HG03108 (cell line): ENCODE measurements around the gene GSTA2.
A peak's percentile ranks its signal among the peaks of the same experiment; 100 is the strongest.
"Not testable (repeated sequence)": the region's sequence is repeated elsewhere in the genome, so short reads cannot be mapped to it uniquely, and the experiment has no call there.

Experiments
- ATAC-seq: cut with Tn5 transposase; IDR thresholded peaks from one replicate; pipeline ENCODE4 v1.9.1; 2021; ENCODE audit warnings: moderate library complexity; ENCODE audit not compliant: unreplicated experiment

GSTA2 gene

GRCh38 chr6:52726193-52726542 is 37.1 kb downstream of the GSTA2 start:
- ATAC-seq: no peak

- no peak for ATAC-seq
Observed at GRCh38 chr6:52725535-52726192, 37.6 kb downstream of the GSTA2 start.

- ATAC-seq: no peak
Observed at GRCh38 chr6:52725143-52725534, 38.1 kb downstream of the GSTA2 start.

GRCh38 chr6:52724406-52725121 is 38.7 kb downstream of the GSTA2 start:
- ATAC-seq: peak; percentile 89

GRCh38 chr6:52724042-52724405 is 39.3 kb downstream of the GSTA2 start:
- no peak for ATAC-seq

GRCh38 chr6:52720321-52720720 is 43.0 kb downstream of the GSTA2 start:
- no peak for ATAC-seq

- no peak for ATAC-seq
Observed at GRCh38 chr6:52718550-52718949, 44.7 kb downstream of the GSTA2 start.

GRCh38 chr6:52714761-52715160 is 48.5 kb downstream of the GSTA2 start:
- ATAC-seq: not testable (repeated sequence)

GRCh38 chr6:52712136-52712535 is 51.1 kb downstream of the GSTA2 start:
- ATAC-seq: no peak

GRCh38 chr6:52707963-52708680 is 55.2 kb downstream of the GSTA2 start:
- ATAC-seq: no peak

- ATAC-seq: no peak
Observed at GRCh38 chr6:52706001-52706400, 57.3 kb downstream of the GSTA2 start.

GRCh38 chr6:52704781-52705502 is 58.3 kb downstream of the GSTA2 start:
- not testable (repeated sequence) for ATAC-seq

- no peak for ATAC-seq
Observed at GRCh38 chr6:52704060-52704459, 59.2 kb downstream of the GSTA2 start.
